GDM1 (cell line): ENCODE measurements around the gene ZNF814.
"Not testable (repeated sequence)": the region's sequence is repeated elsewhere in the genome, so short reads cannot be mapped to it uniquely, and the experiment has no call there.

Experiments
- DNase-seq: peaks from one replicate; lab custom pipeline; 2025; lab: John Stamatoyannopoulos, UW

Gene ZNF814

DNA sequence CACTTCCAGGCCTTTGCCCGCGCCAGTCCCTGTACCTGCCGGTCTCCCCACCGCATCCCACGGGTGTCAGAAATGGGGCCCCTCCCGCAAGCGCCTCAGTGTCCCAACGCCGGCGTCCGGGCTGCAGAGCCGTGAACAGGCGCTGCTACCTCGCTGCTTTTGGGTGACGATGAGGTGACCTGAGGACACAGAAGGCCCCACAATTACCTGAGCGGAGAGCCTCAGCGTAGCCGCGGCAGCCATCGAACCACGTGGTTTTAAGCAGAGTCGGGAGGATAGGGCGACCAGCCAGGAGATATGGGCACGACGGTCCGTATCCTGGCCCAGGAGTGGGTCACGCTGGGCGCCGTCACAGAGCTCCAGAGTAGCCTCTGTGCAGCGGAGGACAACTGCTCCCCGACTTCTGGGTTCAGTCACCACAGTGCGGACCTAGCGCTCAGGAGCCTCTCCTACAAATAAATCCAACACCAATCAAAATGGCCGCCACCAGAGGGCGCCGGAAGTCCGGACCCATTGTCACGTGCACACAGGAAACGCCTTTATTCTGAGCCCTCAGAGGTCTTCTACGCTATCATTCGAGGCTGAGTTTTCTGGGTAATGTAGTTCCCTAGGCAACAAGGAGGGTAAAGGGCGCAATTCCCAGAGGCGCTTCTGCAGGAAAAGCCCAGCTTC is at the start of gene ZNF814:
Gene ZNF814, minus strand, starts transcription at position 478 of the 672 bp plus-strand sequence. Its CDS starts 235 bp downstream, at position 243.
- DNase-seq: no peak

DNA sequence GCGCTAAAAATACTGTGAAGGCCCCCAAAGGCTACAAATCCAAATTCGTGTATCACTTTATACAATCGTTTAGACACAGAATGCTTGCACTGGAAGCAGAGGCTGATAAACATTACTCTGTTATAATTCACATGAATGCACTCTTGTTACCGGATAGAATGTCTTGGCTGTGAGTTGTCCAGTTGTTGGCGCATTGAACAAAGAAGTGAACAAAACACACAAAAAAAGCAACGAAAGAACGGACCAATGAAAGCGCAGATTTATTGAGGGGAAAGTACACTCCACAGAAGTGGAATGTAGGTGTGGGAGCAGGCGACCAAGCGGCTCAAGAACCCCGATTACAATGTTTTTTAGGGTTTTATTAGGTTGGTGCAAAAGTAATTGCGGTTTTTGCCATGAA is 46.9 kb upstream of the ZNF814 start:
- no peak for DNase-seq

DNA sequence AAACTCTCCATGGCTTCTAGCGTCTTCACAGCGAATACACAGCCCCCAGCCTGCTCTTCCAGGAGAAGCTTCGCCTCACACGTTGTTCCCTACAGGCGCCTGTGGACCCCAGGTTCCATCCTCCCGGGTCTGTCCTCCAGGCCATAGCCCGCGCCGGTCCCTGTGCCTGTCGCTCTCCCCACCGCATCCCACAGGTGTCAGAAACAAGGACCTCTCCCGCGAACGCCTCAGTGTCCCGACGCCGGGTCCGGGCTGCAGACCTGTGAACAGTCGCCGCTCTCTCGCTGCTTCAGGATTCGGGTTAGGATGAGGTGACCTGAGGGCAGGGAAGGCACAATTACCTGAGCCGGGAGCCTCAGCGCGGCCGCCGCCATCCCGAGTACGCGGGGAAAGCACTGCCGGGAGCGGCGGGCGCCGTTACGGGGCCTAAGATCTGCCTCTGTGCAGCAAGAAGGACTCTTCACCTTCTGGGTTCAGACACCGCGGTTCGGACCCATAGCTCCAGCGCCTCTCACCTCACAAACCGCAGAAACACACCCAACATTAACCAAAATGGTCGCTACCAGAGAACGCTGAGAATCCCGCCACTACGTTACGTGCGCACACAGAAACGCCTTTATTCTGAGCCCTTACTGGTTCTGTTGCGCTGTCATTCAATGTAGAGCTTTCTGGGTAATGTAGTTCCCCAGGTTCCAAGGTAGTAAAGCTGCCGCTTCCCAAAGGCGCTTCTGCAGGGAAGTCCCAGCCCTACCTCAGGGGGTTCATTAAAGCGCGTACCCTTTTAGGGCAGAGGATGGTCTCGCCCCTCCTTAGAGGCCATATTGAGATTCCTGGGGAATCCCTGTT is 46.2 kb upstream of the ZNF814 start, which contains the start of gene ZNF418:
Gene ZNF418, minus strand, starts transcription at position 583 of the 846 bp plus-strand sequence. CDS start 1,580 bp downstream, outside the sequence.
- no peak for DNase-seq

DNA sequence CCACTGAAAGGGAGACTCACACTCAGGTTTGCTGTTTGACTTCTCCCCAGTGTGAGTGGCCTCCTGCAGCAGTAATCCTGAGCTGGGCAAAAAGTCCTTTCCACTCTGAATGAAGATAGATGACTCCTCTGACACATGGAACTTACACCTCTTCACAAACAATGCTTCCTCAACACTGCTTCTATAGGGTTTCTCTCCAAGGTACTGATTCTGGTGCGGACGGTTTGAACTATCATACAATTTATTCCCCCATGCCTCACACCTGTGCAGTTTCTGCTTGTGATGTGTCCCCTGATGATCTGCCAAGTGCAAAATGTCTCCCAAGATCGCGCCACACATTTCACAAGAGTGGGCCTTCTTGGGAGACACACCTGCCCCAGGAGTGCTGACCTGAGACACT is 38.8 kb upstream of the ZNF814 start:
- no peak for DNase-seq

DNA sequence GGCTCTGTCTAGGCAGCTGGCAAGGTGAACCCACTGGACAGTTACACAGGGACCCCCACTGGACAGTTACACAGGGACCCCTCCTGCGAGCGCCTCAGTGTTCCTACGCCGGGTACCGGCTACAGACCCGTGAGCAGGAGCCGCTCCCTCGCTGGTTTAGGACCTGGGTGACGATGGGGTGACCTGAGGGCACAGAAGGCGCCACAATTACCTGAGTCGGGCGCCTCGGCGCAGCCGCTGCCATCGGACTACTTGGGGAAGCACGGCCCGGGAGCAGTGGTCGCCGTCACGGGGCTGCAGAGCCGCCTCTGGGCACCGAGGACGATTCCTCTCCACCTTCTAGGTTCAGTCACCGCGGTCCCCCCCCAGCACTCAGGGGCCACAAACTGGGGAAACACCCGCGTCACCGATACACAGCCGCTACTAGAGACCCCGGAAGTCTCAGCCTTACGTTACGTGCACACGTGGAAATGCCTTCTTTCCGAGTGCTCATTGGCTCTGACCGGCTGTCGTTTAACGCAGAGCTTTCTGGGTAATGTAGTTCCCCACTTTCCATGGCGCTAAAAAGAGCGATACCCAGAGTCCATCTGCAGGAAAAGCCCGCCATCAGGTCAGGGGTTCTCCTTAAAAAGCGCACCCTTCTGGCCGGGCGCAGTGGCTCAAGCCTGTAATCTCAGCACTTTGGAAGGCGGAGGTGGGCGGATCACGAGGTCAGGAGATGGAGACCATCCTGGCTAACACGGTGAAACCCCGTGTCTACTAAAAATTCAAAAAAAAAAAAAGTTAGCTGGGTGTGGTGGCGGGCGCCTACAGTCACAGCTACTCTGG is 27.5 kb upstream of the ZNF814 start, which contains the start of gene ZNF417:
Gene ZNF417, minus strand, starts transcription at position 425 of the 828 bp plus-strand sequence. Its CDS starts 181 bp downstream, at position 244.
- peak; percentile 85 for DNase-seq

DNA sequence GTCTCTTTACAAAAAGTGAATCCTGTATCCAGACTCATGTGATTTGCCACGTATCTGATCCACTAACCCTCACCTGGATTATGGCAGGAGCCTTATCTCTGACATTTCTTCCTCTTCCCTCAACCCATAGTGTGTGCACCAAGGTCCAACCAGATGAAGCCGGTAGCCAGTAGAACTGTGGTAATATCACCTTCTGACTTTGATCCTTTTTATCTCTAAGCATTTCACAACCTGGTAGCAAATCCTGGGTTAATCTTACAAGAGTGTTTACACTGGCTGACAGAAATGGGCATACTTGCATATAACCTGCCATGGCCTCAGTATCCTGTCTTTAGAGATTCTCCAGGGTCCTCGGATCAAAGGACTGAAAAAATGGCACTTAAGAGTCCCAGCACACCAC is 25.7 kb upstream of the ZNF814 start:
- no peak for DNase-seq

DNA sequence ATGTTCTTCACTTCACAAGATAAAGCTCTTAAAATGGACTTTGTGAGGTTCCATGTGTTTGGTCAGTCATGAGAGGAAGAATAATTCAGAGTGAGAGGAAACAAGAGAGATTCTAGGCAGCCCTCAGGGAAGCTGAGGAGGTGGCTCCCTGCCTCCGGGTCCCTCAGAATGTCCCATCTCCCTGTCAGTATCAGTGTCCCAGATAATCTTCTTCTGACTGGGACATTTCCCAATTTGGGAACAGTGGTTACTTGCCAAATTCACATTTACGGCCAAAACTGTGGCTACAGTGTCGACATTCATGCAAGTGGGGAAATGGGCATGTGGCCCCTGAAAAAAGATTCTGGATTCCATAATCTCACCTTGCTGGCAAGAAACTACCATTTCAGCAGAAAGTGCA is 18.6 kb upstream of the ZNF814 start:
- DNase-seq: no peak

DNA sequence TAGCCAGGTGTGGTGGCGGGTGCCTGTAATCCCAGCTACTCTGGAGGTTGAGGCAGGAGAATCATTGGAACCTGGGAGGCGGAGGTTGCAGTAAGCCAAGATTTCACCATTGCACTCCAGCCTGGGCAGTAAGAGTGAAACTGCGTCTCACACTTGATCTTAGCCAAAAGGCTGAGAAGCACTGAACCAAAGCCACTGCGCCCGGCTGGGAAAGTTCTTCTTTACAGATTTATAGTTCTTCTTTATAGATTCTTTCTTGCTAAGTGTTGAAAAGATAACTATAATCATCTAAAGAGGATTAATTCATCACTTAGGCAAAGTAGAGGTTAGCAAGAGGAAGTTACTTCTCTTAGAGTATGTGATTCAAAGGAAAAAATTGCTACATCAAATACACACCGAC is 16.4 kb upstream of the ZNF814 start:
- no peak for DNase-seq

DNA sequence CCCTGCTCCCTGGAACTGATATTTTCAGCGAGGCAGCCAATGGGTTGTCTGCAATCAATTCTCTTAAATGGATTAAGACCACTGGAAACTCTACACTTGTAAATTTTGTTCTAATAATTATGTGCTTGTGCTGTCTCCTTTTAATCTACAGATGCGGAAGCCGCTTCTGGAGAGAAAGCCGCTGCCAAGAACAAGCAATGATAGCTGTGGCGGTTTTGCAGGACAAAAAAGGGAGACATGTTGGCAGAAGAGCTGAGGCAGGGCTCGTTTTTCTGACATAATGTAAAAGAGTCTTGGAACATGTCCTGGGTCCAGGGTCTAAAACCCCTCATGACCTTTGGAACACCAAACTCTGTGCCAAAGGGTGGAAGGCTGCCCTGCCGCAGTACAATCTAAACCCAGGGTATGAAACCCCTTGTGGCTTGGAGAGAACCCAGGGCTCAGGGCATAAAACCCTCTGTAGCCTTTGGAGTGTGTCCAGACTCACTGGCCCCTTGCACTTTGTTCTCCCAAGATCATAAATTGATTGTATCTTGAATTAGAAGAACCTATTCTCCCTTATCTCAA is 14.9 kb upstream of the ZNF814 start:
- DNase-seq: no peak

DNA sequence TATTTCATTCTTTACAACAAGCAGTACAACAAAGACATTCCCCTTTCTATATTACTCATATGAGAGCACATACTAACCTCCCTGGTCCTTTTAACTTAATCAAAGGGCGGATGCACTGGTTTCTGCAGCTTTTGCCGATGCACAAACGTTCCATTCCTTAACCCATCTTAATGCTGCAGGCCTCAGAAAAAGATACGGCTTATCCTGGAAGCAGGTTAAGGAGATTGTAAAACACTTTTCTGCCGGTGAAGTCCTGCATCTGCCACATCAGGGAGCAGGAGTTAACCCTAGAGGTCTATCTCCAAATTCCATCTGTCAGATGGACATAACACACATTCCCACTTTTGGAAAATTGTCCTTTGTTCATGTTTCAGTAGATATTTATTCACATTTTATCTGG is 11.5 kb upstream of the ZNF814 start:
- no peak for DNase-seq

DNA sequence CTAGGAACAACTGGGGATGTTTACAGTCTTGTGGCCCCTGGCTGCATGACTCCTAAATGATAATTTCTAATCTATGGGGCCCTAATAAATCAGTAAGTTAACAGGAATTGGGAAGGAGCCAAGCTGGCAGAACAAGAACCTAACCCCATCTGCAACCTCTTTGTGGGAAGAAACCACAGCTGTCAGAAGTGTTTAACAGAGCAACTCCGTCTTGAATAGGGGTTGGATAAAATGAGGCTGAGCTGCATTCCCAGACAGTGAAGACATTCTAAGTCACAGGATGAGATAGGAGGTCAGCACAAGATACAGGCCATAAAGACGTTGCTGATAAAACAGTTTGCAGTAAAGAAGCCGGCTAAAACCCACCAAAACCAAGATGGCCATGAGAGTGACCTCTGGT is 1.9 kb upstream of the ZNF814 start:
- DNase-seq: not testable (repeated sequence)

DNA sequence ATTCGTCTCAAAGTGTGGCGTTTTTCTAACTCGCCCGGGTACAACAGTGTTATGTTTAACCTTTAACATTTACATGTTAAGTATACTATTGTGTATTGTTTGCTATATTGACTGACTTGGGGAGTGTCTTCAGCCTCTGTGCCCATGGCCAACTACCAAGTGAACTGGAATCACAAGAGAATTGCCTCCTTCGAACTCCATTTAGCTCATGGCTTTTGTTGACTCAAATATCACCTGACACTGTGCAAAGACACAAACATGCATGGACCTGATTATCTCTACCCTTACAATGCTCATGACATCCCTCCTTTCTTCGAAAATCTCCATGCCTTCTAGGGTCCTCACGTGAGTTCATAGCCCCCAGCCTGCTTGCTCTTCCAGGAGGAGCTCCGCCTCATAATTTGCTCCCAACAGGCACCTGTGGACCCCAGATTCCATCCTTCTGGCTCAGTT is 704 bp downstream of the ZNF814 start:
- no peak for DNase-seq

DNA sequence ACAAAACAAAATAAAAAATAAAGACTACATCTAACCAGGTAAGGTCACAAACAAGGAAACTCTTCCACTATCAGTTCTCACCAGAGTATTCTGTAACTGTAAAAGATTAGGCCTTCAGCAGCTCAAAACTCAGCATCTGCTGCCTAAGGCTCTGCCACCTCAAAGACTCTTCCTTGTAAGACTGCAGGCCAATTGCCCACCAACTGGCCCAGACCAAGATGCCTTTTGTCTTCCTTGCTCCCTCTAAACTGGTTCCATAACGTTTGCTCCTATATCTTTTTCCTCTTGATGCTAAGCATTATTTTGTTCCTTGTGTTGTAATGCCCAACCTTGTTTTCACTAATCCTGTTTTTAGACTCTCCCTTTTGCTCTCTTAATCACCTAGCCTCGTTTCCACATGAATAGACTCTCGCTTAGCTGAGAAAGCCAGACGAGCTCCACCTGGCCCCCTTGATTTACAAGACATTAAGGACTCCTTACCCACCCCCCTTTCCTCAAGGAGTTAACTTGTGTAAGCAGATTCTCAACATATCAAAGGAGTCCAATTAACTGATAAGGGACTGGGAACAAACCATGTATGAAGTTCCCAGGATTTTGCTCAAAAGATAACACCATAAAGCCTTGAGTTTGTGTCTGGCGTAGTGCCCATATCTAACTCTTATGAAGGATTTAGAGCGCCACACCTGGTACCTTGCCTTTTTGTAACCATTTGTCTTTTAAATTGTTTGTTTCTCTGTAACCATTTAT is 1.5 kb downstream of the ZNF814 start:
- DNase-seq: no peak

DNA sequence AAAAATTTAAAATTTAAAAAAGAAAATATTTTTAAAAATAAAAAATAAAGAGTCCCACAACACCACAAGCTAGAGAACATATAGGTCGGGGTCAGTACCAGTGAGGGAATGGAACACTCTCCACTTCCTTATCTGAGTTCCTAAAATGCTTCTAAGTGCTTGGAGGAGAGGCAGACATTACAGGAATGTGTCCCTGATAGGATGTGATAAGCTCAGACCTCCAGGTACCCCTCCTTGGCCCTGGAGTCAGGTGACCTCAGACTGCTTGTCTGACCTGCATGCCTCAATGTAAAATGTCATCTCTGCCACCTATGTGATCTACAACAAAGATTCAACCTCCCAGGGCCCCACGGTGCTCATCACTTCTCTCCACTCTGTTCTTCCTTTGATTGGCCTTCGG is 2.8 kb downstream of the ZNF814 start:
- no peak for DNase-seq

DNA sequence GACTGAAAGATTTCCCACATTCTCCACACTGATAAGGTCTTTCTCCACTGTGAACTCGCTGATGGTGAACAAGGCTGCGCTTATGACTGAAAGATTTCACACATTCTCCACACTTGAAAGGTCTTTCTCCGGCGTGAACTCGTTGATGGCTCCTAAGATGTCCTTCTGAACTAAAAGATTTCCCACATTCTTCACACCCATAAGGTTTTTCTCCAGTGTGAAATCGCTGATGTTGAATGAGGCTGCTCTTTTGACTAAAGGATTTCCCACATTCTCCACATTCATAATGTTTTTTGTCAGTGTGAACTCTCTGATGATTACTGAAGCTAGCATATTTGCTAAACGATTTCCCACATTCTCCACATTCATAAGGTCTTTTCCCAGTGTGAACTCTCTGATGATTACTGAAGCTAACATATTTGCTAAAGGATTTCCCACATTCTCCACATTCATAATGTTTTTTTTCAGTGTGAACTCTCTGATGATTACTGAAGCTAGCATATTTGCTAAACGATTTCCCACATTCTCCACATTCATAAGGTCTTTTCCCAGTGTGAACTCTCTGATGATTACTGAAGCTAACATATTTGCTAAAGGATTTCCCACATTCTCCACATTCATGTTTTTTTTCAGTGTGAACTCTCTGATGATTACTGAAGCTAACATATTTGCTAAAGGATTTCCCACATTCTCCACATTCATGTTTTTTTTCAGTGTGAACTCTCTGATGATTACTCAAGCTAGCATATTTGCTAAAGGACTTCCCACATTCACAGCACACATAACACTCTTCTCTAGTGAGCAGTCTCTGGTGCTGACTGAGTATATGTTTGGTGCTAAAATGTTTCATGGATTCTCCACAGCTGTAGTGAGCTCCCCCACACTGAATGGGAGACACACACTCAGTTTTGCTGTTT is 14.7 kb downstream of the ZNF814 start:
- not testable (repeated sequence) for DNase-seq

DNA sequence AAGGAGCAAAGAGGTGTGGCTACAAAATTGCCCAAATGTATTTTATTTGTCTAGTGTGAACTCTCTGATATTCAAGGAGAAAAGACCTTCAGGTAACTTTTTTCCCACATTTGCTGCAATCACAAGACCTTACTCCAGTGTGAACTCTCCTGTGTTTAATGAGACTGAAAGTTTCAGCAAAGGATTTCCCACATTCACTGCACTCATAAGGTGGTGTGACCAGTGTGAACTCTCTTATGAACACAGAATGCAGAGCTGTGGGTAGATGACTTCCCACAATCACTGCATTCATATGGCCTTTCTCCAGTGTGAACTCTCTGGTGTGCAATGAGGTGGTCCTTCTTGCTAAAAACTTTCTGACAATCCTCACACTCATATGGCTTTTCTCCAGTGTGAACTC is 16.4 kb downstream of the ZNF814 start:
- no peak for DNase-seq

DNA sequence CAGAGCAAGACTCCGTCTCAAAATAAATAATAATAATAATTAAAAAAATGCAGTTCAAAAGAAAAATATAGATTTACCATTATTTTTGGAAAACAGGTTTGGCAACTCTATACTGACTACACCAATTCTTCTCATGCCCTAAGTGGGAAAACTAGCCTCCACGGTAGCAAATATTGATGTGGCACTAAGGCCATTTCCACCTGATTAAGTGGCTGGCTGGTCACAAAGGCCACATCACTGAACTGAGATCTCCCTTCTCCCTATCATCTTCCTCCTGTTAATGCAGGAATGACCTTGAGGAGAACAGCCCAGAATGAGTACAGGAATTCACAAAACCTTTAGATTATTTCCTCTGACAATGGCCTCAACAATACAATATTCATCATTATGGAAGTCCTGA is 18.6 kb downstream of the ZNF814 start:
- no peak for DNase-seq

DNA sequence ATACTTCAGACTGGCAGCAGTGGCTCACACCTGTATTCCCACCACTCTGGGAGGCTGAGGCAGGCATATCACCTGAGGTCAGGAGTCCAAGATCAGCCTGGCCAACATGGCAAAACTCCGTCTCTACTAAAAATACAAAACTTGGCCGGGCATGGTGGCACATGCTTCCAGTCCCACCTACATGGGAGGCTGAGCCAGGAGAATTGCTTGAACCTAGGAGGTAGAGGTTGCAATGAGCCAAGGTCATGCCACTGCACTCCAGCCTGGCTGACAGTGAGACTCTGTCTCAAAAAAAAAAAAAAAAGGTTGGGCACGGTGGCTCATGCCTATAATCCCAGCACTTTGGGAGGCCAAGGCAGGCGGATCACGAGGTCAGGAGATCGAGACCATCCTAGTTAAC is 19.2 kb downstream of the ZNF814 start:
- DNase-seq: not testable (repeated sequence)

DNA sequence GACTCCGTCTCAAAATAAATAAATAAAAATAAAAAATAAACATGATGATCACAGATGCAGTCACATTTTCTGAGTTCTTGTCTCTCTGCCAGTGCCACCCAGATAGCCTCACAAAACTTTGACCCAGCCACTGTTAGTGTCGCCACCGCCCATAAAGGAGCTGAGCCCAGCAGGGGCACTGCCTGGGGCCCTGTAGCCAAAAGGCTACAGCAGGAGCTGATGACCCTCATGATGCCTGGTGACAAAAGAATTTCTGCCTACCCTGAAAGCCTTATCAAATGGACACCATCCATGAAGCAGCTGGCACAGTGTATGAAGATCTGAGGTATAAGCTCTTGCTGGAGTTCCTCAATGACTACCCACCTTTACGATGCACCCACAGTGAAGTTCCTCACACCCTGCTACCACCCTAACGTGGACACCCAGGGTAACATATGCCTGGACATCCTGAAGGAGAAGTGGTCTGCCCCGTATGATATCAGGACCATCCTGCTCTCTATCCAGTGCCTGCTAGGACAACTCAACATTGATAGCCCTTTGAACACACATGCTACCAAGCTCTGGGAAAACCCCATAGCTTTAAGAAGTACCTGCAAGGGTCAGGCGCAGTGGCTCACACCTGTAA is 20.9 kb downstream of the ZNF814 start:
- no peak for DNase-seq

DNA sequence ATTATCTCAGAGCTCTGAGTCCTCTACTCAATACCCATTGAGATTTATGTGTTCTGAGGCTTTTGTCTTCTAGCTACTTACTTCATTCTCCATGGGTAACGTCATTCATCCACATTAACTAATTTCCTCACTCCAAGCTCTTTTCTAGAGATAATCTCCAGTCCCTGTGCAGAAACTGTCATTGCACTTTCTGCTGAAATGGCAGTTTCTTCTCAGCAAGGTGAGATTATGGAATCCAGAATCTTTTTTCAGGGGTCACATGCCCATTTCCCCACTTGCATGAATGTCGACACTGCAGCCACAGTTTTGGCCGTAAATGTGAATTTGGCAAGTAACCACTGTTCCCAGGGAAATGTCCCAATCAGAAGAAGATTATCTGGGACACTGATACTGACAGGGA is 26.5 kb downstream of the ZNF814 start:
- not testable (repeated sequence) for DNase-seq
